Measurements from ENCODE around the gene BRD2. TPM values are rescaled to one million over a fixed set of nuclear protein-coding genes. Genes with fewer than 3 reads are reported as not detected.

BRD2 gene
- total and polyA plus RNA-seq, 2 of the 4 experiments (the other 2 are of a cell fraction), result 99.5 to 144 TPM

GRCh38 chr6:33014841-33015634 lies 46.6 kb downstream of the BRD2 start:
- Histone ChIP-seq H4K8ac (ENCODE audit: low read depth in 2 of 2, low read length in 2 of 2) (no peak overlapping the region), H2BK5ac (ENCODE audit: low read depth, low read length, poor library complexity, severe bottlenecking) (no peak overlapping the region), H4K5ac (ENCODE audit: low read depth, low read length) (no peak overlapping the region), H3K4me2 (ENCODE audit: low read depth, low read length) (no peak overlapping the region), H3K9ac (ENCODE audit: low read depth, low read length) (no peak overlapping the region), H3K79me1 (ENCODE audit: low read depth in 1 of 2, low read length in 2 of 2) (no peaks in the 10 kb centered on the region), H2BK20ac (ENCODE audit: low read depth, low read length) (no peak overlapping the region), H3K4me1 (ENCODE audit: control insufficient read depth, insufficient read depth, low read length) (no peaks in the 10 kb centered on the region; the same call in 1 of the 2 replicates), H3K14ac (replicated peaks; ENCODE audit: low read depth, low read length) (no peak overlapping the region), H3K4me3 (ENCODE audit: insufficient read depth, low read depth, low read length) (no peak overlapping the region), H4K20me1 (ENCODE audit: insufficient read depth, low read length) (no peaks in the 10 kb centered on the region), H3K9me3 (ENCODE audit: control insufficient read depth, insufficient read depth, low read length) (no peaks in the 10 kb centered on the region), H2BK120ac (ENCODE audit: low read depth, low read length) (no peak overlapping the region), H3K56ac (ENCODE audit: extremely low read depth, insufficient read depth, low read length) (no peak overlapping the region), H3K4ac (ENCODE audit: low read depth, low read length) (no peak overlapping the region), H3K27ac (ENCODE audit: insufficient read depth, low read length) (no peak overlapping the region), H3K18ac (ENCODE audit: low read depth, low read length) (no peak overlapping the region), H3K23ac (ENCODE audit: low read depth, low read length) (no peak overlapping the region), H2BK15ac (ENCODE audit: low read depth, low read length) (no peak overlapping the region), H3K9me1 (ENCODE audit: insufficient read depth, low read length) (no peaks in the 10 kb centered on the region), H4K91ac (ENCODE audit: insufficient read depth, low read depth, low read length) (no peak overlapping the region), H2AK5ac (ENCODE audit: low read depth, low read length) (no peak overlapping the region), H2AFZ (replicated peaks; ENCODE audit: low read length, poor library complexity) (no peak overlapping the region), H3K36me3 (ENCODE audit: control insufficient read depth, insufficient read depth, low read length) (no peaks in the 10 kb centered on the region), H2AK9ac (replicated peaks; ENCODE audit: low read depth, low read length, poor library complexity) (no peak overlapping the region), H3K27me3 (ENCODE audit: control insufficient read depth, insufficient read depth, low read length) (peaks cover 50% of the 10 kb centered on the region)
- ChIA-PET POLR2A (ENCODE audit: unreplicated experiment) (no interaction called here), CTCF (interaction anchor here (0.7 to 1.3 kb wide), 6 partner anchors 16 to 141 kb away, joined by 3 to 4 read pairs (median 3); no protein-coding TSS in a partner anchor)
- dilution Hi-C loops (cut with HindIII; ENCODE audit: low sequenced_read_pairs, unreplicated experiment) (no loop called here), in situ Hi-C loops (cut with MboI; ENCODE audit: low sequenced_read_pairs) (loop anchor here (5.0 to 10.0 kb wide), 2 partner anchors 150 to 232 kb away; no protein-coding TSS in a partner anchor), intact Hi-C loops (cut with micrococcal nuclease) (loop anchor here (1.0 to 2.0 kb wide), 4 partner anchors 68 to 233 kb away; no protein-coding TSS in a partner anchor)
- ATAC-seq (ENCODE audit: low read depth) (peak; percentile 86), DNase-seq (peak; percentile 86)
- 60% methylated on average over 1 of the region's 6 CpGs; no CpG with 5 or more reads in 1 of the 2 experiments for WGBS, 2 experiments (ENCODE audit: extremely low coverage in 2 of 2, insufficient read length in 1 of 2)
- no TSS peak for BruUV-seq (replicated peaks)
- TF ChIP-seq USF2 (IDR thresholded peaks at IDR 0.05; ENCODE audit: low read depth, low read length), result no peak
- TF ChIP-seq NFE2L2 (IDR thresholded peaks at IDR 0.05; ENCODE audit: low read depth, low read length), result no peak
- TF ChIP-seq MAFK (IDR thresholded peaks at IDR 0.05; ENCODE audit: low read depth, low read length), result no peak
- peak; percentile 67 for TF ChIP-seq RAD21 (IDR thresholded peaks at IDR 0.05; ENCODE audit: low read length)
- TF ChIP-seq MXI1 (IDR thresholded peaks at IDR 0.05; ENCODE audit: borderline replicate concordance, low read depth, low read length), result no peak
- TF ChIP-seq CEBPB (IDR thresholded peaks at IDR 0.05; ENCODE audit: low read depth, low read length), result no peak
- TF ChIP-seq ELK1 (IDR thresholded peaks at IDR 0.05; ENCODE audit: borderline replicate concordance, low read depth, low read length), result no peak
- TF ChIP-seq FOS (IDR thresholded peaks at IDR 0.05; ENCODE audit: low read depth, low read length), result no peak
- no peak for TF ChIP-seq RCOR1 (IDR thresholded peaks at IDR 0.05; ENCODE audit: insufficient replicate concordance, low read length)
- TF ChIP-seq RFX5 (IDR thresholded peaks at IDR 0.05; ENCODE audit: low read depth, low read length), result no peak
- TF ChIP-seq CTCF (conservative IDR thresholded peaks at IDR 0.05; ENCODE audit: low read depth, low read length), result peak; percentile 78
- no peak for TF ChIP-seq CHD1 (IDR thresholded peaks at IDR 0.05; ENCODE audit: low read depth, low read length)
- TF ChIP-seq BHLHE40 (IDR thresholded peaks at IDR 0.05; ENCODE audit: low read depth, low read length), result no peak
- TF ChIP-seq SMC3 (IDR thresholded peaks at IDR 0.05; ENCODE audit: low read depth, low read length), result peak; percentile 74
